K562 treated with DMSO at 1 percent for 12 hours (cell line): ENCODE results near the gene IL31RA. TPM values are rescaled to one million over a fixed set of nuclear protein-coding genes. Genes with fewer than 3 reads are reported as not detected.

Source experiments
- total RNA-seq: library from RNA; unstranded; fragments of 300-600 nt; gene quantifications from 2 replicates; pipeline ENCODE4 v1.2.3, GENCODE V29; 2022; ENCODE audit not compliant: insufficient read depth

The IL31RA gene
- total RNA-seq: not detected in 2 replicates

GRCh38 chr5:55850839-55851674 lies at the start of gene IL31RA:
Gene IL31RA, plus strand, starts transcription at chr5:55851357. Its CDS starts 214 bp downstream, at chr5:55851571.

Other genes starting within 250 kb of the IL31RA start
- 5.8 and 23.8 TPM in 2 replicates for gene SLC38A9, start 139.0 kb upstream of the IL31RA start, total RNA-seq
- gene DDX4, start 113.3 kb upstream of the IL31RA start, total RNA-seq: not detected in 2 replicates
- 1.9 and 18.4 TPM in 2 replicates for gene IL6ST, start 143.6 kb downstream of the IL31RA start, total RNA-seq